ENCODE results near the gene AK6. TPM values are rescaled to one million over a fixed set of nuclear protein-coding genes. Genes with fewer than 3 reads are reported as not detected.

AK6 gene
- total RNA-seq, 3 donors from 2014 or later (not counting 1 experiment from before 2014, with no cell fraction given): 5.8 to 10.8 (median 9.7) TPM

DNA sequence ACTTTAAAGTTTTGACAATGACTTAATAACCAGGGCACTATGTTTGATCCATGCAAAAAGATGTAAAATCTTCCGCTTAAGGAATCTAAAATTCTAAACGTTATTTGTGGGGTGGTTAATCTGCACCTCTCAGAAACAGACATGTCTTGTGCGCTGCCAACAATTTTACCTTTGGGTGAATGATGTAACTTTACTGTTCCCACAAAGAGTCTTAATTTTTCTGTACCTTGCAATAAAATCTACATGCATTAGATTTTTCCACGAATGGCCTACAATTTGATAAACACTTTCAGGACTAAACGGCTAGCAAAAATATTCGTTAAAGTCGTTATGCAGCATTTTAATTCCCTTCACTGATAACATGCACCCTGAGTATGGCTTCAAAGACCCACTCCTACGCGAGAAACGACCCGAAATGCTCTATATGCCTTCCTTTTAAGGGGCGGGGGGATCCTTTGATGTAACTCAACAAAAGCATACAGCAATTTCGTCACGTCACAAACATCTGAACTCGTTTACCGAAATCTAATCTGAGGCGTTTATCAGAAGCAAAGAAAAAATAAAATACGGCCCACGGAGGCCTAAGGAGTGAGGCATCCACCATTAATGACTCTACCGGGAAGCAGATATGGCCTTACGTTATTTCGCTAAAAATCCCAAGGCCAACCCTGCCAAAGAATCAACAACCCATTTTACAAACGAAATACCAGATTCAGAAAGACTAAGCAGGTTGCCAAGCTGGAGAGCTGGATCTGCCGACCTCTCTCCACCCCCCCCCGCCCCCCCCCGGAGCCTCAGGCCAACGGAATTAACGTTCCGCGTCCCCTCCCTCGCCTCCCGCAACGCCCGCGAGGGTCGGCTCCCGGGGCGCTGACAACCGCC, 621 bp downstream of the AK6 start:
- Histone ChIP-seq H3K27ac (ENCODE audit: low read length) (peak overlapping the region; percentile 98), H3K9me3 (ENCODE audit: control insufficient read depth, insufficient read depth, low read length) (no peaks in the 10 kb centered on the region), H3K4me3 (ENCODE audit: low read length) (peak overlapping the region; percentile 97), H3K4me1 (ENCODE audit: control insufficient read depth, insufficient read depth, low read length) (peaks cover 20% of the 10 kb centered on the region), H3K36me3 (ENCODE audit: control insufficient read depth, insufficient read depth, low read length) (peaks cover 20% of the 10 kb centered on the region), H3K27me3 (ENCODE audit: control insufficient read depth, insufficient read depth, low read length) (no peaks in the 10 kb centered on the region)
- Mint-ChIP-seq H3K27ac (peak overlapping the region; percentile 95 to 96), H3K27me3 (ENCODE audit: low read depth in 2 of 2) (no peaks in the 10 kb centered on the region), H3K36me3 (peaks cover 8% of the 10 kb centered on the region), H3K4me3 (peak overlapping the region; percentile 93), H3K4me1 (peaks cover 27 to 31% of the 10 kb centered on the region in 2 donors), H3K9me3 (no peaks in the 10 kb centered on the region)
- no peak for TF ChIP-seq CTCF (IDR thresholded peaks at IDR 0.05)
- intact Hi-C loops (cut with micrococcal nuclease): loop anchor here (2.0 kb wide), 3 partner anchors 36 to 202 kb away; partner anchors contain the start of genes CCDC125, CCNB1 and CDK7
- ATAC-seq (peak; percentile 24 to 36 (median 31)), DNase-seq (peak in 1 of 2 donors; percentile 64)
- 4% methylated on average over 37 of the region's 39 CpGs for WGBS (ENCODE audit: insufficient coverage)

GRCh38 chr5:69367697-69368279, 1.5 kb downstream of the AK6 start:
- Histone ChIP-seq H3K36me3 (ENCODE audit: control insufficient read depth, insufficient read depth, low read length) (peaks cover 21% of the 10 kb centered on the region), H3K4me3 (ENCODE audit: low read length) (no peak overlapping the region), H3K27me3 (ENCODE audit: control insufficient read depth, insufficient read depth, low read length) (no peaks in the 10 kb centered on the region), H3K27ac (ENCODE audit: low read length) (no peak overlapping the region), H3K9me3 (ENCODE audit: control insufficient read depth, insufficient read depth, low read length) (no peaks in the 10 kb centered on the region), H3K4me1 (ENCODE audit: control insufficient read depth, insufficient read depth, low read length) (peaks cover 20% of the 10 kb centered on the region)
- Mint-ChIP-seq H3K27me3 (ENCODE audit: low read depth in 2 of 2) (no peaks in the 10 kb centered on the region), H3K4me3 (peak overlapping the region; percentile 93), H3K4me1 (peaks cover 27 to 31% of the 10 kb centered on the region in 2 donors), H3K9me3 (no peaks in the 10 kb centered on the region), H3K36me3 (peaks cover 8% of the 10 kb centered on the region), H3K27ac (peak overlapping the region; percentile 95 to 96)
- TF ChIP-seq CTCF (IDR thresholded peaks at IDR 0.05): no peak
- intact Hi-C loops (cut with micrococcal nuclease): loop anchor here (2.0 kb wide), 3 partner anchors 35 to 201 kb away; partner anchors contain the start of genes CCDC125, CCNB1 and CDK7
- no peak for DNase-seq
- 94% methylated on average over 11 of the region's 11 CpGs for WGBS (ENCODE audit: insufficient coverage)
- no peak for ATAC-seq

DNA sequence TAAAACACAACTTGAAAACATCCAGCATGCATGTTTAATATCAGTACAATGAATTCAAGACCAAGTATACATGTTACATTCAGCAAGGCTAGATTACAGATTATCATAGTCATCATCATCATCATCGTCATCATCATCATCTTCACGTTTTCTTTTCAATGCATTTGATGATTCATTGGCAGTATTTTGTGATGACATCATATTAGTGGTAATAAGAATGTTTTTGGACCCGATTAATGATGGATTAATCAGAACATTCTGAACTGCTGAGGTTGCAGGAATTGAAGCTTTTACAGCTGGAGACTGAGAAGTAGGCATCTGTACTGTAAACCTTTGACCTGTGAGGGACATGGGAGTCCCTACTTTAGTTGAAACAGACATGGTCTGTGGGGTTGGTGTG, 4.5 kb downstream of the AK6 start:
- peaks cover 12% of the 10 kb centered on the region for H3K4me1 ChIP-seq (ENCODE audit: control insufficient read depth, insufficient read depth, low read length)
- no peak for TF ChIP-seq CTCF (IDR thresholded peaks at IDR 0.05)
- Mint-ChIP-seq H3K36me3 (peaks cover 8% of the 10 kb centered on the region), H3K4me3 (no peak overlapping the region), H3K9me3 (no peaks in the 10 kb centered on the region), H3K4me1 (peaks cover 25 to 31% of the 10 kb centered on the region in 2 donors), H3K27ac (peak overlapping the region in 1 of 2 donors; percentile 29), H3K27me3 (ENCODE audit: low read depth in 2 of 2) (no peaks in the 10 kb centered on the region)
- no peaks in the 10 kb centered on the region for H3K27me3 ChIP-seq (ENCODE audit: control insufficient read depth, insufficient read depth, low read length)
- ATAC-seq: no peak
- 100% methylated on average over 2 of the region's 3 CpGs for WGBS (ENCODE audit: insufficient coverage)
- no peak overlapping the region for H3K4me3 ChIP-seq (ENCODE audit: low read length)
- no peaks in the 10 kb centered on the region for H3K9me3 ChIP-seq (ENCODE audit: control insufficient read depth, insufficient read depth, low read length)
- no peak overlapping the region for H3K27ac ChIP-seq (ENCODE audit: low read length)
- peaks cover 26% of the 10 kb centered on the region for H3K36me3 ChIP-seq (ENCODE audit: control insufficient read depth, insufficient read depth, low read length)
- DNase-seq: no peak
- intact Hi-C loops (cut with micrococcal nuclease): no loop called here

All from natural killer cell (primary cell).